ENCODE results near the gene ZNF366. TPM values are rescaled to one million over a fixed set of nuclear protein-coding genes. Genes with fewer than 3 reads are reported as not detected.

The ZNF366 gene
- total RNA-seq, 2 donors from 2014 or later: not detected

GRCh38 chr5:72477644-72478043, 29.6 kb downstream of the ZNF366 start:
- H3K4me3 Mint-ChIP-seq: no peak overlapping the region
- no peaks in the 10 kb centered on the region for H3K9me3 Mint-ChIP-seq
- H3K36me3 Mint-ChIP-seq (ENCODE audit: insufficient read depth in 2 of 2): no peaks in the 10 kb centered on the region
- DNase-seq (no peak), ATAC-seq (replicated peaks in 1 of 2) (no peak)
- no peak overlapping the region for H3K27ac Mint-ChIP-seq
- peaks cover 58% of the 10 kb centered on the region for H3K27me3 Mint-ChIP-seq (ENCODE audit: low read depth)
- no peaks in the 10 kb centered on the region for H3K4me1 Mint-ChIP-seq (ENCODE audit: low read depth)

DNA sequence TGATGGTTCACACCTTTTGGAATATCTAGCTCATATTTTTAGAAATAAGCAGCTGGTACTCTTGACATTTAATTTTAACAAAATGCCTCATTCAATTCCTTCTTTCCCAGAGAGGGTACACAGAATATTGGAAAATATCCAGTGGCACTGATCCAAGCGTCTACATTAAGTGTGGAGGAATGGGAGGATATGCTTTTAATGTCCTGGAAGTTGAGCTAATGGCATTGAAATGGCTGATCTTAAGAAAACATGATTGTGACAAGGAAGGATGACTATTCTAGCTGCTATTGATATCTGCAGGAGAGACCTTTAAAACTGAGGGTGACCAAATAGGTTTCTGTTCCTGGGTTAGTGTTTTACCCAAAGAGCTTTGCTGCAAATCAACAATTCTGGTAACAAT, 30.0 kb downstream of the ZNF366 start:
- H3K27ac Mint-ChIP-seq: no peak overlapping the region
- no peaks in the 10 kb centered on the region for H3K9me3 Mint-ChIP-seq
- no peaks in the 10 kb centered on the region for H3K4me1 Mint-ChIP-seq (ENCODE audit: low read depth)
- no peaks in the 10 kb centered on the region for H3K36me3 Mint-ChIP-seq (ENCODE audit: insufficient read depth in 2 of 2)
- no peak overlapping the region for H3K4me3 Mint-ChIP-seq
- ATAC-seq (replicated peaks in 1 of 2): no peak
- no peak for DNase-seq
- H3K27me3 Mint-ChIP-seq (ENCODE audit: low read depth): peaks cover 63% of the 10 kb centered on the region

DNA sequence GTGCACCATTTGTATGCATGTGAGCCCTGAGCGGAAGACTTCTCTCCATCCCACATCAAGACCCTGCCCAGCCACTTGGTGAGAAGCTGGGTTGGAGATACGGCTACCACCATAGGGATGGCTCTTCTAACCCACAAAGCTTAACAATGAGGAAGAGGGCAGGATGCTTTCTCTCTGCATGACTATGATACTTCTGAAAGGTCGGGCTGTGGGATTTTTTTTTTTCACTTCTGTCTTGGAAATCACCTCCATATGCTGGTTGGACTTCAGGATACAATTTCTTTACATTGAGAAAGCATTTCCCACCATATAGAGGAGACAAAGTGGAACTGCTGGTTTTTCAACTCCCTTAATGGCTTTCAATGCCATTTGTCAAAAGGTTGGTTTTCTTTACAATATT, 30.5 kb downstream of the ZNF366 start:
- H3K4me3 Mint-ChIP-seq: no peak overlapping the region
- no peaks in the 10 kb centered on the region for H3K9me3 Mint-ChIP-seq
- no peaks in the 10 kb centered on the region for H3K36me3 Mint-ChIP-seq (ENCODE audit: insufficient read depth in 2 of 2)
- H3K27ac Mint-ChIP-seq: no peak overlapping the region
- ATAC-seq (replicated peaks in 1 of 2) (no peak), DNase-seq (no peak)
- H3K27me3 Mint-ChIP-seq (ENCODE audit: low read depth): peaks cover 67% of the 10 kb centered on the region
- no peaks in the 10 kb centered on the region for H3K4me1 Mint-ChIP-seq (ENCODE audit: low read depth)

- H3K36me3 Mint-ChIP-seq (ENCODE audit: insufficient read depth in 2 of 2): no peaks in the 10 kb centered on the region
- no peak overlapping the region for H3K4me3 Mint-ChIP-seq
- peaks cover 69% of the 10 kb centered on the region for H3K27me3 Mint-ChIP-seq (ENCODE audit: low read depth)
- no peaks in the 10 kb centered on the region for H3K4me1 Mint-ChIP-seq (ENCODE audit: low read depth)
- no peak overlapping the region for H3K27ac Mint-ChIP-seq
- no peak for DNase-seq
- no peaks in the 10 kb centered on the region for H3K9me3 Mint-ChIP-seq
- no peak for ATAC-seq (replicated peaks in 1 of 2)
These were observed 30.9 kb downstream of the ZNF366 start for GRCh38 chr5:72476275-72476674.

- Mint-ChIP-seq H3K27me3 (ENCODE audit: low read depth) (peaks cover 64% of the 10 kb centered on the region), H3K27ac (no peak overlapping the region)
- no peak for DNase-seq
These were observed 32.7 kb downstream of the ZNF366 start for GRCh38 chr5:72474516-72474915.

DNA sequence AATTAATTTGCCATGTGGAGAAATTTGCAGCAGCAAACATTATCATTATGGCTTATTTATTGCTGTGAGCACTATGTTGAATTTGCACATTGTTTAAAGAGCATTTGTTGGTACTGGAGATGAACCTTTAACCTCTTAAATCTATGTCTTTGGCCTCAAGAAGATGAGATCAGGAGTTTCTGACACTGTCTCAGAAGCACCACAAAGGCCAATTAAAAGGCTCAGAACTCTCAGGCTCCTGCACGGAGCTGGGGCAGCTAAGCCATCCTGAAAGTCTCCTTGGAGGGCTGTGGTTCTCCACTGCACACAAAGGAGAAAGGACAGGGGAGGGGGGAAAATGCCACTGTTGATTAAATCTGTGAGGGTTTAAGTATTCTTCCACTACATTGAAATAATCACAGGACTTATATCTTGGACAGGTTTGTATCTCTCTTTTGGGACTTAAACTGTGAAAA, 33.1 kb downstream of the ZNF366 start:
- peaks cover 67% of the 10 kb centered on the region for H3K27me3 Mint-ChIP-seq (ENCODE audit: low read depth)
- no peak for DNase-seq

More at GRCh38 chr5:72474516-72474915, 32.7 kb downstream of the ZNF366 start:
- H3K4me3 Mint-ChIP-seq: no peak overlapping the region
- H3K9me3 Mint-ChIP-seq: no peaks in the 10 kb centered on the region
- no peaks in the 10 kb centered on the region for H3K4me1 Mint-ChIP-seq (ENCODE audit: low read depth)
- H3K36me3 Mint-ChIP-seq (ENCODE audit: insufficient read depth in 2 of 2): no peaks in the 10 kb centered on the region
- ATAC-seq (replicated peaks in 1 of 2): no peak

DNA sequence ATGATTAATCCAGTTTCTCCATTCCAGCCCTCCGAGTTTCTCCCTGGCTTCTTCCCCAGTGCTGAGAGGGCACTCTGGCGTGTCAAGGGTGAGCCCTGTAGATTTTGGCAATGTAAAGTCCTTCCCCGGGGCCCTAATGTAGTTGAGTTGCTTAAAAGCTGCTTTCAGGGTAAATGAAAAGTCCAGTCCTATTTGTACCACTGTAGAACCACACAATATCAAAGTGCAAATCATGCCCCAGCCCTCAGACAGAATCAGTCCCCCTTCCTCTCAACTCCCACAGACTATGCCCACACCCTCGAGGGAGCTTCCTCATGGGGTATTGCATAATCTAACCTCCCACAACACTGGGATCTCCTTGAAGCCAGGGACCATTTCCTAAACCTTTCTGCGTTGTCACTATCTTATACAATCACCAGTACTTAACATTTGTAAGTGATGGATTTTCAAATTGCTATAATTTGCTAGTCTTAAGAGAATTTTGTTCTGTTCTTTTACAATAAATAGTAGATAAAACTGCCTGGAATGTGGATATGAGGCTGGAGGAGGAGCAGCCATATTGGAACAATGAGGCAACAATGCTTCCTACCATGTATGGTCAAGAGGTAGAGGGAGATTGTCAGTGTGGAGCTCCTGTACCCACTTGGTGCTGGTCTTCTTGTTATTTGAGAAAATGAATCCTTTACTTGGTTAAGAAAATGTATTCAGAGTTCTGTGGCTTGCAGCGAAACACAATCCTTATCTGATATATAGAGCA, 34.4 kb downstream of the ZNF366 start:
- DNase-seq (no peak), ATAC-seq (replicated peaks in 1 of 2) (no peak)
- Mint-ChIP-seq H3K4me3 (no peak overlapping the region), H3K9me3 (no peaks in the 10 kb centered on the region), H3K27me3 (ENCODE audit: low read depth) (peaks cover 71% of the 10 kb centered on the region), H3K36me3 (ENCODE audit: insufficient read depth in 2 of 2) (no peaks in the 10 kb centered on the region), H3K4me1 (ENCODE audit: low read depth) (no peaks in the 10 kb centered on the region), H3K27ac (no peak overlapping the region)

More for the DNA sequence above, 33.1 kb downstream of the ZNF366 start:
- H3K4me1 Mint-ChIP-seq (ENCODE audit: low read depth): no peaks in the 10 kb centered on the region
- ATAC-seq (replicated peaks in 1 of 2): no peak
- H3K27ac Mint-ChIP-seq: no peak overlapping the region
- no peak overlapping the region for H3K4me3 Mint-ChIP-seq
- H3K36me3 Mint-ChIP-seq (ENCODE audit: insufficient read depth in 2 of 2): no peaks in the 10 kb centered on the region
- no peaks in the 10 kb centered on the region for H3K9me3 Mint-ChIP-seq

- H3K27me3 Mint-ChIP-seq (ENCODE audit: low read depth): peaks cover 68% of the 10 kb centered on the region
- ATAC-seq (replicated peaks in 1 of 2) (no peak), DNase-seq (no peak)
- no peaks in the 10 kb centered on the region for H3K9me3 Mint-ChIP-seq
- H3K36me3 Mint-ChIP-seq (ENCODE audit: insufficient read depth in 2 of 2): no peaks in the 10 kb centered on the region
- no peaks in the 10 kb centered on the region for H3K4me1 Mint-ChIP-seq (ENCODE audit: low read depth)
- no peak overlapping the region for H3K27ac Mint-ChIP-seq
- H3K4me3 Mint-ChIP-seq: no peak overlapping the region
These were observed 35.2 kb downstream of the ZNF366 start for GRCh38 chr5:72472031-72472430.

- Mint-ChIP-seq H3K36me3 (ENCODE audit: insufficient read depth in 2 of 2) (no peaks in the 10 kb centered on the region), H3K4me1 (ENCODE audit: low read depth) (peaks cover 4% of the 10 kb centered on the region), H3K4me3 (no peak overlapping the region), H3K27me3 (ENCODE audit: low read depth) (peaks cover 56% of the 10 kb centered on the region), H3K9me3 (no peaks in the 10 kb centered on the region), H3K27ac (no peak overlapping the region)
- DNase-seq (no peak), ATAC-seq (replicated peaks in 1 of 2) (no peak)
These were observed 36.4 kb downstream of the ZNF366 start for GRCh38 chr5:72470826-72471225.

GRCh38 chr5:72468606-72469005, 38.6 kb downstream of the ZNF366 start:
- Mint-ChIP-seq H3K27me3 (ENCODE audit: low read depth) (peaks cover 50% of the 10 kb centered on the region), H3K9me3 (no peaks in the 10 kb centered on the region), H3K27ac (no peak overlapping the region), H3K4me3 (no peak overlapping the region), H3K4me1 (ENCODE audit: low read depth) (peaks cover 17% of the 10 kb centered on the region), H3K36me3 (ENCODE audit: insufficient read depth in 2 of 2) (no peaks in the 10 kb centered on the region)
- no peak for DNase-seq
- no peak for ATAC-seq (replicated peaks in 1 of 2)

DNA sequence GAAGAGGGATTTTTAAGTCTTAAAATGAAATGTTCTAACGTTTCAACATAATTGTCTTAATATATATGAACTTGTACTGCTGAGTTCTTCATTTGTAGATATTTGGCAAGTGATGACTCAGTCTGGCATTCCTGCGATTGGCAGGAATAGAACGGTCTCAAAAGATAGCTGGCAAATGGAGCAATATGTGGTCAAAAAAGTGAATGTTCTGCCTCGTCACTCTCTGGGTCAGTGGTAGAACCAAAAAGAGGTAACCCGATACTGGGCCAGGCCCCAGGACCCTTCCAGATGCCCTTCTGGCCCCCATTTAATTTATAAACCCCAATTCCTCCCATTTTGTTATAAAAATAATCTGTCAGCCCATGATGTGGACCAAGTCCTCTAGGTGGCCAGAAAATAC, 39.2 kb downstream of the ZNF366 start:
- peaks cover 50% of the 10 kb centered on the region for H3K27me3 Mint-ChIP-seq (ENCODE audit: low read depth)
- H3K27ac Mint-ChIP-seq: no peak overlapping the region
- H3K36me3 Mint-ChIP-seq (ENCODE audit: insufficient read depth in 2 of 2): no peaks in the 10 kb centered on the region
- no peaks in the 10 kb centered on the region for H3K9me3 Mint-ChIP-seq
- no peak for ATAC-seq (replicated peaks in 1 of 2)
- H3K4me1 Mint-ChIP-seq (ENCODE audit: low read depth): peaks cover 17% of the 10 kb centered on the region
- DNase-seq: no peak
- H3K4me3 Mint-ChIP-seq: no peak overlapping the region

DNA sequence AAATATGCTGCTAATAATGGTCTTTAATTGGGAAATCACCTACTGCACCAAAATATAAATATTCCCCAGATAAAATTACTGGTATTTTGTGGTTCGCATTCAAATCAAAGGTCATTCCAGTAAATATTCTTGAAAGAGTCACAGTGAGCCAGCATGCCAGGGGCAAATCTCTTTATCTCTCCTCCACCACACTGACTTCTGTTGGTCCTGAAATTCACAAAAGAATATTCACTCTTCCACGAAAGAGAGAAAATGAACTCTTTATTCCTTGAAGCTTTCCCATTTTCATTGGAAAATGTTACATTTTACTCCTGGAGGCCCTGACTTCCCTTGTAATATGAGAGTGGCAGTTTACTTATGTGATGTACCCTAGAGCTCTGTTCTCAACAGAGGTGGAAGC, 39.7 kb downstream of the ZNF366 start:
- DNase-seq: no peak
- Mint-ChIP-seq H3K9me3 (no peaks in the 10 kb centered on the region), H3K4me3 (no peak overlapping the region), H3K27ac (no peak overlapping the region), H3K36me3 (ENCODE audit: insufficient read depth in 2 of 2) (no peaks in the 10 kb centered on the region), H3K27me3 (ENCODE audit: low read depth) (peaks cover 49% of the 10 kb centered on the region), H3K4me1 (ENCODE audit: low read depth) (peaks cover 17% of the 10 kb centered on the region)
- no peak for ATAC-seq (replicated peaks in 1 of 2)

GRCh38 chr5:72465601-72466563, 41.3 kb downstream of the ZNF366 start:
- Mint-ChIP-seq H3K36me3 (ENCODE audit: insufficient read depth in 2 of 2) (no peaks in the 10 kb centered on the region), H3K4me3 (peak overlapping the region in 1 of 2 donors; percentile 12), H3K27me3 (ENCODE audit: low read depth) (peaks cover 43% of the 10 kb centered on the region), H3K4me1 (ENCODE audit: low read depth) (peaks cover 17% of the 10 kb centered on the region), H3K27ac (no peak overlapping the region), H3K9me3 (no peaks in the 10 kb centered on the region)
- DNase-seq (peak; percentile 7 to 11), ATAC-seq (replicated peaks in 1 of 2) (peak; percentile 79 to 81)

Measured in activated T-cell treated with anti-CD3 and anti-CD28 coated beads, Interleukin-2, amount 50 U/mL, for 72 hours (primary cell).